Measurements from ENCODE around the gene GARIN5B.

GRCh38 chr19:55390461-55390880 is 27.4 kb upstream of the GARIN5B start:
- TF ChIP-seq CTCF (IDR thresholded peaks at IDR 0.05) = no peak
- no peak for TF ChIP-seq POLR2A (IDR thresholded peaks at IDR 0.05)

Data from adrenal gland (tissue), 5 donors.